Ovary (tissue), 3 donors: ENCODE results near the gene PCGF2.

ENCODE experiments used
- CTCF ChIP-seq, 3 donors: fragments of 450-650 bp in 2 of 3; fragments of 200-600 bp in 1 of 3; IDR thresholded peaks; one replicate each; pipeline versions ENCODE4 v1.5.1 to v1.8.0; 2016 to 2022; ENCODE audit warnings: antibody characterized with exemption in 3 of 3, mild to moderate bottlenecking in 1 of 3
- EP300 ChIP-seq: sonication (generic); formaldehyde crosslinking; IDR thresholded peaks from one replicate; pipeline ENCODE4 v1.6.1; 2017; ENCODE audit warnings: antibody characterized with exemption
- POLR2A ChIP-seq: fragments of 450-650 bp; IDR thresholded peaks from one replicate; pipeline ENCODE4 v1.6.1; 2017; ENCODE audit warnings: antibody characterized with exemption, mild to moderate bottlenecking, moderate library complexity
- donor health status: DM: no; HTN: no; CAD: no.

- TF ChIP-seq CTCF (IDR thresholded peaks at IDR 0.05) (no peak), POLR2A (no peak), EP300 (no peak)
These were observed 16.4 kb downstream of the PCGF2 start for GRCh38 chr17:38731526-38732294.
